ENCODE measurements around the gene TAAR8. TPM values are rescaled to one million over a fixed set of nuclear protein-coding genes. Genes with fewer than 3 reads are reported as not detected.
"Not testable (repeated sequence)": the region's sequence is repeated elsewhere in the genome, so short reads cannot be mapped to it uniquely, and the experiment has no call there.

Gene TAAR8
- total RNA-seq, 1 donor from 2014 or later: not detected

DNA sequence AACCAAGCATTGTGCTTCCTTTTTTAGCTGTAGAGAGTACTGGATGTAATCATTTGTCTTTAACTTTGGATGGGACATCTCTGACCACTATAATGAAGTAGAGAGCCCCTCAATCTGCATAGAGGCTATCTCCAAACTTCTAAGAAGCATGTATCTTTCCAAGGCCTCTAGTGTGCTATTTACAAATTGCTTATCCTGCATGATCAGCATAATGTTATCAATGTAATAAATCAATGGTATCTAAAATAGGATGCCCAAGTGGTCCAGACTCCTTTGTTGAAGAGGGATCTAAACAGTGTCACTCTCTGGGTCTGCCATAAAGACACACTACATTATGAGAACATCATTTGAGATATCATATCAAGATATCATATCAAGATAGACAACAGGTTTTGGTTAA lies 7.6 kb upstream of the TAAR8 start:
- Histone ChIP-seq H2AFZ (replicated peaks) (no peak overlapping the region), H3K79me2 (ENCODE audit: low read depth) (no peaks in the 10 kb centered on the region), H3K9me3 (ENCODE audit: low read depth) (no peaks in the 10 kb centered on the region), H3K9ac (no peak overlapping the region), H3K27ac (no peak overlapping the region), H3K27me3 (no peaks in the 10 kb centered on the region), H3K4me3 (no peak overlapping the region), H3K4me2 (no peak overlapping the region), H3K4me1 (no peaks in the 10 kb centered on the region), H3K36me3 (no peaks in the 10 kb centered on the region), H3F3A (ENCODE audit: low read depth) (no peaks in the 10 kb centered on the region), H4K20me1 (ENCODE audit: low read depth) (no peaks in the 10 kb centered on the region)
- Mint-ChIP-seq H3K36me3 (no peaks in the 10 kb centered on the region), H3K27me3 (ENCODE audit: insufficient read depth, low read depth) (peaks cover 2% of the 10 kb centered on the region), H3K9me3 (no peaks in the 10 kb centered on the region), H3K27ac (no peak overlapping the region), H3K4me3 (no peak overlapping the region), H3K4me1 (peaks cover 14% of the 10 kb centered on the region)
- TF ChIP-seq EZH2 (IDR thresholded peaks at IDR 0.05) (no peak), EZH2phosphoT487 (IDR thresholded peaks at IDR 0.05) (no peak)
- TF ChIP-seq, protein P1, sequence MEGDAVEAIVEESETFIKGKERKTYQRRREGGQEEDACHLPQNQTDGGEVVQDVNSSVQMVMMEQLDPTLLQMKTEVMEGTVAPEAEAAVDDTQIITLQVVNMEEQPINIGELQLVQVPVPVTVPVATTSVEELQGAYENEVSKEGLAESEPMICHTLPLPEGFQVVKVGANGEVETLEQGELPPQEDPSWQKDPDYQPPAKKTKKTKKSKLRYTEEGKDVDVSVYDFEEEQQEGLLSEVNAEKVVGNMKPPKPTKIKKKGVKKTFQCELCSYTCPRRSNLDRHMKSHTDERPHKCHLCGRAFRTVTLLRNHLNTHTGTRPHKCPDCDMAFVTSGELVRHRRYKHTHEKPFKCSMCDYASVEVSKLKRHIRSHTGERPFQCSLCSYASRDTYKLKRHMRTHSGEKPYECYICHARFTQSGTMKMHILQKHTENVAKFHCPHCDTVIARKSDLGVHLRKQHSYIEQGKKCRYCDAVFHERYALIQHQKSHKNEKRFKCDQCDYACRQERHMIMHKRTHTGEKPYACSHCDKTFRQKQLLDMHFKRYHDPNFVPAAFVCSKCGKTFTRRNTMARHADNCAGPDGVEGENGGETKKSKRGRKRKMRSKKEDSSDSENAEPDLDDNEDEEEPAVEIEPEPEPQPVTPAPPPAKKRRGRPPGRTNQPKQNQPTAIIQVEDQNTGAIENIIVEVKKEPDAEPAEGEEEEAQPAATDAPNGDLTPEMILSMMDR (IDR thresholded peaks at IDR 0.05): no peak
- DNase-seq (ENCODE audit: low spot score): no peak

DNA sequence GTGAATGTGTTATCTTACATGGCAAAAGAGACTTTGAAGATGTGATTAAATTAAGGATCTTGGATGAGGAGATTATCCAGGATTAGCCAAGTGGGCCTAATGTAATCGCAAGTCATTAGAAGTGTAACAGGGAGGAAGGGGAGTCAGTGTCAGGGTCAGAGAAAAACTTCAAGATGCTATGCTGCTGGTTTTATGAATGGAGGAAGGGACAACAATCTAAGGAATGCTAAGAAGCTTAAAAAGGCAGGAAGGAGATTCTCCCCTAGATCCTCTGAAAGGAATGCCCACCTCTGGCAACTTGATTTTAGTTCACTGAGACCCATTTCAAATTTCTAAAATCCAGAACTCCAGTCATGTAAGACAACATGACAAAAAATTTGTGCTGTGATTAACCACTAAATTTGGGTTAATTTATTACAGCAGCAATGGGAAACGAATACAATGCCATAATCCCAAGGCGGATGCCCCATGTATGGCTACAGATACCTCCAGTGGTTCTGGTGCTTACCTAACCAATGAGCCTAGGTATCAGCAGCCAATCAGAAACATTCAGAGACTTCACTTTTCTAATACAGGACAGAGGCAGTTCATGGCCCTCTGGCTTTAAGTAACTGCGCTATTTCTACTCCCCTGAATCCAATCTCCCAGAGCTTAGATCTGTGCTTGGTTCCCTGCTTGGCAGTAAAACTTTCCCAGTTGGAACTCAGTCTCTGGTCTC lies 3.6 kb upstream of the TAAR8 start:
- no peak overlapping the region for H3K4me3 Mint-ChIP-seq
- no peak for TF ChIP-seq EZH2phosphoT487 (IDR thresholded peaks at IDR 0.05)
- TF ChIP-seq, protein P1 (IDR thresholded peaks at IDR 0.05): no peak
- TF ChIP-seq EZH2 (IDR thresholded peaks at IDR 0.05): no peak

DNA sequence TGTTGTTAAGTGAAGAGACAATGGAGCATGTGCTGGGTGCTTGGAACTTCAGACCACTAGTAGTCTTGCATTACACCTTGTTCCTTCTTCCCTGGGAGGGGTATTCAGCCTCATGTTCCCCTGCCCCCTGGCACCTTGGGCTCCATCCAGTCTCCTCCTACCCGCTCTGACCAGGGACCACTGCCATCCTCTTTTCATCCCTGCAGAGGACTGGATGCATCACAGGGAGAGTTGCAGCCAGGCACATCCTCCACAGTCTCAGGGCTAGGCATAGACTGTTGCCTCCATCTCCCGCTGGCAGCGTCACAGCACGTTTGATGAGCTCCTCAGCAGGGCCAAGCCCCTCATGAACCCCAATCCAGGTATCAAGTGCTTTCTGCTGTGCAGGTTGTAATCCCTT lies 1.3 kb upstream of the TAAR8 start:
- Histone ChIP-seq H3F3A (ENCODE audit: low read depth) (no peaks in the 10 kb centered on the region), H3K27ac (no peak overlapping the region), H3K4me2 (no peak overlapping the region), H3K79me2 (ENCODE audit: low read depth) (no peaks in the 10 kb centered on the region), H3K9ac (no peak overlapping the region), H2AFZ (replicated peaks) (no peak overlapping the region), H4K20me1 (ENCODE audit: low read depth) (no peaks in the 10 kb centered on the region), H3K27me3 (no peaks in the 10 kb centered on the region), H3K4me1 (peaks cover 3% of the 10 kb centered on the region), H3K36me3 (no peaks in the 10 kb centered on the region), H3K9me3 (ENCODE audit: low read depth) (no peaks in the 10 kb centered on the region), H3K4me3 (no peak overlapping the region)
- TF ChIP-seq EZH2 (IDR thresholded peaks at IDR 0.05): no peak
- no peak for TF ChIP-seq EZH2phosphoT487 (IDR thresholded peaks at IDR 0.05)
- TF ChIP-seq, protein P1 (IDR thresholded peaks at IDR 0.05): no peak
- Mint-ChIP-seq H3K27me3 (ENCODE audit: insufficient read depth, low read depth) (peaks cover 5% of the 10 kb centered on the region), H3K4me3 (no peak overlapping the region), H3K27ac (no peak overlapping the region), H3K36me3 (no peaks in the 10 kb centered on the region), H3K4me1 (peaks cover 14% of the 10 kb centered on the region), H3K9me3 (no peaks in the 10 kb centered on the region)
- DNase-seq (ENCODE audit: low spot score): no peak

More for the DNA sequence above, 3.6 kb upstream of the TAAR8 start:
- peaks cover 3% of the 10 kb centered on the region for H3K4me1 ChIP-seq
- no peaks in the 10 kb centered on the region for H4K20me1 ChIP-seq (ENCODE audit: low read depth)
- H3K4me3 ChIP-seq: no peak overlapping the region
- peaks cover 14% of the 10 kb centered on the region for H3K4me1 Mint-ChIP-seq
- H3K27ac ChIP-seq: no peak overlapping the region
- H3K9ac ChIP-seq: no peak overlapping the region
- no peak overlapping the region for H3K4me2 ChIP-seq
- no peak overlapping the region for H3K27ac Mint-ChIP-seq
- no peaks in the 10 kb centered on the region for H3K36me3 Mint-ChIP-seq
- no peaks in the 10 kb centered on the region for H3K36me3 ChIP-seq
- no peaks in the 10 kb centered on the region for H3K79me2 ChIP-seq (ENCODE audit: low read depth)
- H3K9me3 Mint-ChIP-seq: no peaks in the 10 kb centered on the region
- H3K27me3 ChIP-seq: no peaks in the 10 kb centered on the region
- H3K27me3 Mint-ChIP-seq (ENCODE audit: insufficient read depth, low read depth): peaks cover 5% of the 10 kb centered on the region
- H3F3A ChIP-seq (ENCODE audit: low read depth): no peaks in the 10 kb centered on the region
- no peaks in the 10 kb centered on the region for H3K9me3 ChIP-seq (ENCODE audit: low read depth)
- H2AFZ ChIP-seq (replicated peaks): no peak overlapping the region
- peak; percentile 6 for DNase-seq (ENCODE audit: low spot score)

DNA sequence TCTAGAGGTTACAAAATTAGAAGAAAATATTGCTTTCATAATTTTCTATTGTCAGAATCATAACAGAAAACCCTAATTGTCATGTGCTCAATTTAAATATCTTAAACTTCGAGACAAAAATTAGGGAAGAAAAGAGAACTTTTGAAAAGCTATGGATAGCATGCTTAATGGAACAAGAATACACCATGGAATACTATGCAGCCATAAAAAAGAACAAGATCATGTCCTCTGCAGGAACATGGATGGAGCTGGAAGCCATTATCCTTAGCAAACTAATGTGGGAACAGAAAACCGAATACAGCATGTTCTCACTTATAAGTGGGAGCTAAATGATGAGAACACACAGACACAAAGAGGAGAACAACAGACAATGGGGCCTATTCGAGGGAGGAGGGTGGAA lies 7.6 kb downstream of the TAAR8 start:
- H3K27me3 ChIP-seq, H3K4me1 ChIP-seq, H3K4me1 Mint-ChIP-seq: not testable (repeated sequence)

More for the DNA sequence above, 7.6 kb downstream of the TAAR8 start:
- H3K9me3 ChIP-seq (ENCODE audit: low read depth); H3K27ac Mint-ChIP-seq; H3K79me2 ChIP-seq (ENCODE audit: low read depth); H3K27me3 Mint-ChIP-seq (ENCODE audit: insufficient read depth, low read depth); H3K9me3 Mint-ChIP-seq; H3K4me3 ChIP-seq; H3K9ac ChIP-seq; H3K27ac ChIP-seq; H2AFZ ChIP-seq (replicated peaks); H3K4me3 Mint-ChIP-seq; H3K4me2 ChIP-seq; H3K36me3 ChIP-seq; DNase-seq (ENCODE audit: low spot score); H3F3A ChIP-seq (ENCODE audit: low read depth); H3K36me3 Mint-ChIP-seq; H4K20me1 ChIP-seq (ENCODE audit: low read depth): not testable (repeated sequence)

Data from neural progenitor cell (in vitro differentiated cells).